HepG2 (cell line): ENCODE data around the gene WDR11. TPM values are rescaled to one million over a fixed set of nuclear protein-coding genes. Genes with fewer than 3 reads are reported as not detected.

Experiments
- ATAC-seq: fragments of 200-7000 bp; cut with Tn5 transposase; 3 replicates; pipeline ENCODE4 v1.9.1; 2020; ENCODE audit warnings: mild to moderate bottlenecking, moderate library complexity
- BruUV-seq: library from RNA; stranded (reverse); fragments of 400-500 nt; replicated peaks from 2 replicates; lab custom pipeline; 2021; lab: Mats Ljungman, UMichigan
- CTCF ChIA-PET: fragments of 300-600 bp; formaldehyde crosslinking; extraction: SDS; loops from one replicate; lab custom pipeline; 2021; ENCODE audit warnings: low total read pairs, inconsistent platforms, low intra/inter-chr PET ratio; lab: Yijun Ruan, JAX
- POLR2A ChIA-PET: fragments of 350-600 bp; sonication (Branson Sonifier 250); formaldehyde crosslinking; loops from one replicate; lab custom pipeline; 2020; ENCODE audit warnings: antibody characterized with exemption, inconsistent platforms; lab: Yijun Ruan, JAX
- DNase-seq: peaks from one replicate; pipeline ENCODE4 v3.0.0-alpha.2; 2015; ENCODE audit warnings: low spot score
- FAIRE-seq: peaks from 3 replicates; lab custom pipeline; 2011; peaks lifted over from hg19 to GRCh38; lab: Jason Lieb, UNC
- H2AFZ ChIP-seq: one replicate; pipeline ENCODE4 v1.6.1; 2011; ENCODE audit warnings: low read length, inconsistent platforms
- H3K27ac ChIP-seq: fragments of 300-600 bp; 3 replicates; pipeline ENCODE4 v1.8.0; 2011; ENCODE audit warnings: mixed run types, mild to moderate bottlenecking, mixed read lengths, low read length, inconsistent platforms; ENCODE audit not compliant: insufficient read depth; ENCODE audit errors: extremely low read length
- H3K27me3 ChIP-seq, 2 experiments: fragments of 200-600 bp in 1 of 2; 2 replicates in 1 of 2; 3 replicates in 1 of 2; pipeline versions ENCODE4 v1.6.0 to v1.8.0; 2011; ENCODE audit warnings: low read length in 2 of 2, mild to moderate bottlenecking in 2 of 2, moderate library complexity in 2 of 2, inconsistent platforms in 1 of 2; ENCODE audit not compliant: insufficient read depth in 2 of 2, control insufficient read depth in 1 of 2
- H3K36me3 ChIP-seq, 2 experiments: fragments of 200-600 bp in 1 of 2; replicated peaks in 1 of 2; 2 replicates in 1 of 2; 3 replicates in 1 of 2; pipeline versions ENCODE4 v1.5.1 to v1.8.0; 2011; ENCODE audit warnings: low read length in 2 of 2, inconsistent platforms in 1 of 2; ENCODE audit not compliant: insufficient read depth in 2 of 2, control insufficient read depth in 1 of 2
- H3K4me1 ChIP-seq: 2 replicates; pipeline ENCODE4 v1.5.1; 2012; ENCODE audit warnings: low read length, inconsistent platforms; ENCODE audit not compliant: insufficient read depth
- H3K4me2 ChIP-seq: 2 replicates; pipeline ENCODE4 v1.6.0; 2011; ENCODE audit warnings: low read depth, low read length, inconsistent platforms
- H3K4me3 ChIP-seq, 3 experiments: fragments of 200-600 bp in 1 of 3; sonication (generic), shearing (Covaris generic) in 1 of 3; replicated peaks in 1 of 3; 2 replicates each; pipeline ENCODE4 v1.5.1; 2011 to 2016; ENCODE audit warnings: low read length in 3 of 3, inconsistent platforms in 2 of 3, low read depth in 2 of 3, mild to moderate bottlenecking in 2 of 3, control low read depth in 1 of 3, mixed read lengths in 1 of 3; ENCODE audit not compliant: insufficient read depth in 1 of 3
- H3K79me2 ChIP-seq: one replicate; pipeline ENCODE4 v1.6.1; 2011; ENCODE audit warnings: low read length, inconsistent platforms; ENCODE audit not compliant: insufficient read depth
- H3K9ac ChIP-seq: 2 replicates; pipeline ENCODE4 v1.6.0; 2011; ENCODE audit warnings: mild to moderate bottlenecking, low read depth, low read length, inconsistent platforms; ENCODE audit not compliant: insufficient read depth
- H3K9me3 ChIP-seq: 2 replicates; pipeline ENCODE4 v1.5.1; 2012; ENCODE audit warnings: mild to moderate bottlenecking, low read length
- H4K20me1 ChIP-seq: 2 replicates; pipeline ENCODE4 v1.6.0; 2011; ENCODE audit warnings: inconsistent platforms, mild to moderate bottlenecking, low read length, moderate library complexity; ENCODE audit not compliant: insufficient read depth
- ATF7-NPFF ChIP-seq: sonication (generic); formaldehyde crosslinking; IDR thresholded peaks from 2 replicates; pipeline ENCODE4 v1.8.1; 2023; ENCODE audit warnings: mild to moderate bottlenecking, low read depth, missing genetic modification reagents, moderate library complexity
- CEBPG ChIP-seq: IDR thresholded peaks from 2 replicates; pipeline ENCODE4 v1.6.1; 2016
- ERF ChIP-seq: IDR thresholded peaks from 2 replicates; pipeline ENCODE4 v1.6.1; 2018; ENCODE audit warnings: missing biosample characterization, missing genetic modification reagents
- KLF9 ChIP-seq: IDR thresholded peaks from 2 replicates; pipeline ENCODE4 v1.6.1; 2016; ENCODE audit warnings: low read depth
- SMAD3 ChIP-seq: sonication (generic); formaldehyde crosslinking; IDR thresholded peaks from 2 replicates; pipeline ENCODE4 v1.4.0; 2020; ENCODE audit warnings: missing genetic modification reagents
- SP1 ChIP-seq, 2 experiments: fragments of 450-650 bp in 1 of 2; sonication (generic) in 1 of 2; formaldehyde crosslinking in 1 of 2; IDR thresholded peaks; 2 replicates each; pipeline versions ENCODE4 v1.4.0 to v1.6.1; 2016 to 2020; ENCODE audit warnings: missing genetic modification reagents in 1 of 2
- TBX2 ChIP-seq: sonication (generic); formaldehyde crosslinking; IDR thresholded peaks from 2 replicates; pipeline ENCODE4 v1.5.0; 2020; ENCODE audit warnings: missing genetic modification reagents, mild to moderate bottlenecking, borderline replicate concordance
- ZFP37 ChIP-seq: sonication (generic); formaldehyde crosslinking; IDR thresholded peaks from 2 replicates; pipeline ENCODE4 v1.4.0; 2020; ENCODE audit warnings: missing genetic modification reagents, borderline replicate concordance
- ZNF251 ChIP-seq: sonication (generic); formaldehyde crosslinking; IDR thresholded peaks from 2 replicates; pipeline ENCODE4 v1.9.0; 2021; ENCODE audit warnings: mild to moderate bottlenecking, missing genetic modification reagents
- ZNF451 ChIP-seq: sonication (generic); formaldehyde crosslinking; IDR thresholded peaks from 2 replicates; pipeline ENCODE4 v1.5.0; 2020; ENCODE audit warnings: mild to moderate bottlenecking, missing genetic modification reagents
- ZNF577 ChIP-seq: sonication (generic); formaldehyde crosslinking; IDR thresholded peaks from 2 replicates; pipeline ENCODE4 v1.4.0; 2020; ENCODE audit warnings: mild to moderate bottlenecking, low read depth, missing genetic modification reagents, borderline replicate concordance
- ZNF619 ChIP-seq: sonication (generic); formaldehyde crosslinking; IDR thresholded peaks from 2 replicates; pipeline ENCODE4 v1.4.0; 2020; ENCODE audit warnings: mild to moderate bottlenecking, missing genetic modification reagents
- ZNF747 ChIP-seq: sonication (generic); formaldehyde crosslinking; IDR thresholded peaks from 2 replicates; pipeline ENCODE4 v1.8.1; 2023; ENCODE audit warnings: missing genetic modification reagents, mild to moderate bottlenecking, borderline replicate concordance
- ZNF772 ChIP-seq: sonication (generic); formaldehyde crosslinking; IDR thresholded peaks from 2 replicates; pipeline ENCODE4 v1.5.0; 2020; ENCODE audit warnings: mild to moderate bottlenecking, missing genetic modification reagents
- WGBS: methylation state at CpG from one replicate; pipeline ENCODE4 v1.1.6; 2017; ENCODE audit warnings: low lambda C conversion rate; 5-methylcytosine and 5-hydroxymethylcytosine counted together
- in situ Hi-C: cut with HindIII; loops from 2 replicates; pipeline ENCODE4 v1.10.0; 2017; ENCODE audit warnings: low pct_unique_long_range_greater_than_20kb; ENCODE audit not compliant: extremely low pct_ligation_motif_present
- intact Hi-C: fragments of 100-400 bp; cut with micrococcal nuclease; formaldehyde crosslinking; loops from one replicate; pipeline ENCODE4 v1.10.0; 2022; ENCODE audit not compliant: unreplicated experiment
- polyA plus RNA-seq, 8 experiments: library from polyadenylated mRNA; depleted of rRNA in 3 of 8; stranded (reverse) in 7 of 8; unstranded in 1 of 8; fragments of >200 nt; fragmentation: Illumina TruSeq in 4 of 8; extraction: Trizol in 4 of 8; gene quantifications; 2 replicates each; pipeline versions ENCODE4 v1.2.1 to v1.2.3, GENCODE V29; 2011 to 2016; ENCODE audit warnings: low read depth in 4 of 8, missing spikeins in 1 of 8, mixed read lengths in 1 of 8; ENCODE audit not compliant: insufficient read depth in 1 of 8
- total RNA-seq, 5 experiments: library from RNA; depleted of rRNA; stranded (reverse); fragments of >200 nt; fragmentation: Illumina TruSeq; extraction: Trizol; gene quantifications; 2 replicates each; pipeline ENCODE4 v1.2.3, GENCODE V29; 2016; ENCODE audit warnings: low read depth in 1 of 5
- TF ChIP-seq, protein P1 (sequence below): sonication (generic); formaldehyde crosslinking; IDR thresholded peaks from 2 replicates; pipeline ENCODE4 v1.8.1; 2023; ENCODE audit warnings: missing genetic modification reagents, mild to moderate bottlenecking, borderline replicate concordance
- TF ChIP-seq, protein P2 (sequence below): sonication (generic); formaldehyde crosslinking; IDR thresholded peaks from 2 replicates; pipeline ENCODE4 v1.5.0; 2020; ENCODE audit warnings: mild to moderate bottlenecking, low read depth, missing genetic modification reagents, borderline replicate concordance
- TF ChIP-seq, protein P3 (sequence below): sonication (generic); IDR thresholded peaks from 2 replicates; pipeline ENCODE4 v1.6.1; 2016; ENCODE audit warnings: low read depth, borderline replicate concordance
- TF ChIP-seq, protein P4 (sequence below): sonication (generic); formaldehyde crosslinking; conservative IDR thresholded peaks from 2 replicates; pipeline ENCODE4 v1.8.0; 2022; ENCODE audit warnings: low read depth, missing genetic modification reagents
- TF ChIP-seq, protein P5 (sequence below): fragments of 450-650 bp; IDR thresholded peaks from 2 replicates; pipeline ENCODE4 v1.6.1; 2017; ENCODE audit warnings: mild to moderate bottlenecking

WDR11 gene
- total and polyA plus RNA-seq, 2 of the 13 experiments (the other 11 are each of a cell fraction or from before 2014, with no cell fraction given), result 38.0 to 45.2 TPM

DNA sequence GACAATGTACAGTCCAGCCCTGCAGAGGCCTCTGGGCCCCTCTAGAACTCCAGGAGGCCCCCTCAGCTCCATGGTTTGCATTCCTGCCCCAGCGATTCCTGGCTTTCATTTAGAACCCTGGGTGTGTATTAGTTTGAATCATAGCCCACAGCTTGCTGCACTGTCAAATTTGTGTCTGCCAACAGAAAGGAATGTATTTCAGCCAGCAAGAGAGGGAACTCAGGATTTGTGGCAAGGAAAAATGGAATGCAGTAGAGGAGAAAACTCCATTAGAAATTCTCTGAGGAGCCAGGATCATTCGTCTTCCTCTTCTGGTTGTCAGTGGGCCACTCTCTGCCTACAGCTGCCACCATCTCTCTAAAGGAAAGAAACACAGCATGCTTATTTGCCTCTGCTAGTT is 27.9 kb upstream of the WDR11 start:
- H3K27me3 ChIP-seq, result peaks cover 1 to 2% of the 10 kb centered on the region in 2 experiments; a peak in 2 of 5 replicates
- H3K27ac ChIP-seq, result no peak overlapping the region
- H3K4me1 ChIP-seq, result peaks cover 6% of the 10 kb centered on the region; the same call in 1 of the 2 replicates
- in situ Hi-C loops, result no loop called here
- H4K20me1 ChIP-seq, result no peaks in the 10 kb centered on the region
- H3K36me3 ChIP-seq, result no peaks in the 10 kb centered on the region
- no TSS peak for BruUV-seq
- no peaks in the 10 kb centered on the region for H3K79me2 ChIP-seq
- 39% methylated on average over 2 of the region's 2 CpGs for WGBS
- DNase-seq, result no peak
- no peaks in the 10 kb centered on the region for H3K9me3 ChIP-seq
- no peak for FAIRE-seq
- CTCF ChIA-PET, result no interaction called here
- H2AFZ ChIP-seq, result no peak overlapping the region
- no peak overlapping the region for H3K4me3 ChIP-seq
- TF ChIP-seq, protein P1, sequence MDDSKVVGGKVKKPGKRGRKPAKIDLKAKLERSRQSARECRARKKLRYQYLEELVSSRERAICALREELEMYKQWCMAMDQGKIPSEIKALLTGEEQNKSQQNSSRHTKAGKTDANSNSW (CRISPR knock-in tag), result no peak
- no peak for TF ChIP-seq ERF (CRISPR knock-in tag)
- TF ChIP-seq ZNF577 (CRISPR knock-in tag), result no peak
- no peak for TF ChIP-seq ZFP37
- TF ChIP-seq, protein P2, sequence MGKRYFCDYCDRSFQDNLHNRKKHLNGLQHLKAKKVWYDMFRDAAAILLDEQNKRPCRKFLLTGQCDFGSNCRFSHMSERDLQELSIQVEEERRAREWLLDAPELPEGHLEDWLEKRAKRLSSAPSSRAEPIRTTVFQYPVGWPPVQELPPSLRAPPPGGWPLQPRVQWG (CRISPR knock-in tag), result no peak
- no peak for TF ChIP-seq SMAD3 (CRISPR knock-in tag)
- TF ChIP-seq, protein P3, sequence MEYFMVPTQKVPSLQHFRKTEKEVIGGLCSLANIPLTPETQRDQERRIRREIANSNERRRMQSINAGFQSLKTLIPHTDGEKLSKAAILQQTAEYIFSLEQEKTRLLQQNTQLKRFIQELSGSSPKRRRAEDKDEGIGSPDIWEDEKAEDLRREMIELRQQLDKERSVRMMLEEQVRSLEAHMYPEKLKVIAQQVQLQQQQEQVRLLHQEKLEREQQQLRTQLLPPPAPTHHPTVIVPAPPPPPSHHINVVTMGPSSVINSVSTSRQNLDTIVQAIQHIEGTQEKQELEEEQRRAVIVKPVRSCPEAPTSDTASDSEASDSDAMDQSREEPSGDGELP, result no peak
- no peak for TF ChIP-seq ZNF747 (CRISPR knock-in tag)
- TF ChIP-seq ZNF772 (CRISPR knock-in tag), result no peak
- TF ChIP-seq ZNF451 (CRISPR knock-in tag), result no peak
- no peak for TF ChIP-seq KLF9
- no peak for TF ChIP-seq ATF7-NPFF (CRISPR knock-in tag)
- TF ChIP-seq, protein P4, sequence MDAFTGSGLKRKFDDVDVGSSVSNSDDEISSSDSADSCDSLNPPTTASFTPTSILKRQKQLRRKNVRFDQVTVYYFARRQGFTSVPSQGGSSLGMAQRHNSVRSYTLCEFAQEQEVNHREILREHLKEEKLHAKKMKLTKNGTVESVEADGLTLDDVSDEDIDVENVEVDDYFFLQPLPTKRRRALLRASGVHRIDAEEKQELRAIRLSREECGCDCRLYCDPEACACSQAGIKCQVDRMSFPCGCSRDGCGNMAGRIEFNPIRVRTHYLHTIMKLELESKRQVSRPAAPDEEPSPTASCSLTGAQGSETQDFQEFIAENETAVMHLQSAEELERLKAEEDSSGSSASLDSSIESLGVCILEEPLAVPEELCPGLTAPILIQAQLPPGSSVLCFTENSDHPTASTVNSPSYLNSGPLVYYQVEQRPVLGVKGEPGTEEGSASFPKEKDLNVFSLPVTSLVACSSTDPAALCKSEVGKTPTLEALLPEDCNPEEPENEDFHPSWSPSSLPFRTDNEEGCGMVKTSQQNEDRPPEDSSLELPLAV (CRISPR knock-in tag), result no peak
- TF ChIP-seq SP1 (IDR thresholded peaks at IDR 0.05), result no peak
- TF ChIP-seq SP1 (CRISPR knock-in tag; IDR thresholded peaks at IDR 0.05), result no peak
- TF ChIP-seq ZNF619, result no peak
- TF ChIP-seq CEBPG (CRISPR knock-in tag), result no peak
- TF ChIP-seq, protein P5, sequence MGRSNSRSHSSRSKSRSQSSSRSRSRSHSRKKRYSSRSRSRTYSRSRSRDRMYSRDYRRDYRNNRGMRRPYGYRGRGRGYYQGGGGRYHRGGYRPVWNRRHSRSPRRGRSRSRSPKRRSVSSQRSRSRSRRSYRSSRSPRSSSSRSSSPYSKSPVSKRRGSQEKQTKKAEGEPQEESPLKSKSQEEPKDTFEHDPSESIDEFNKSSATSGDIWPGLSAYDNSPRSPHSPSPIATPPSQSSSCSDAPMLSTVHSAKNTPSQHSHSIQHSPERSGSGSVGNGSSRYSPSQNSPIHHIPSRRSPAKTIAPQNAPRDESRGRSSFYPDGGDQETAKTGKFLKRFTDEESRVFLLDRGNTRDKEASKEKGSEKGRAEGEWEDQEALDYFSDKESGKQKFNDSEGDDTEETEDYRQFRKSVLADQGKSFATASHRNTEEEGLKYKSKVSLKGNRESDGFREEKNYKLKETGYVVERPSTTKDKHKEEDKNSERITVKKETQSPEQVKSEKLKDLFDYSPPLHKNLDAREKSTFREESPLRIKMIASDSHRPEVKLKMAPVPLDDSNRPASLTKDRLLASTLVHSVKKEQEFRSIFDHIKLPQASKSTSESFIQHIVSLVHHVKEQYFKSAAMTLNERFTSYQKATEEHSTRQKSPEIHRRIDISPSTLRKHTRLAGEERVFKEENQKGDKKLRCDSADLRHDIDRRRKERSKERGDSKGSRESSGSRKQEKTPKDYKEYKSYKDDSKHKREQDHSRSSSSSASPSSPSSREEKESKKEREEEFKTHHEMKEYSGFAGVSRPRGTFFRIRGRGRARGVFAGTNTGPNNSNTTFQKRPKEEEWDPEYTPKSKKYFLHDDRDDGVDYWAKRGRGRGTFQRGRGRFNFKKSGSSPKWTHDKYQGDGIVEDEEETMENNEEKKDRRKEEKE, result no peak
- TF ChIP-seq TBX2, result no peak
- no peak for TF ChIP-seq ZNF251
- no peak for ATAC-seq
- no peak overlapping the region for H3K4me2 ChIP-seq
- H3K9ac ChIP-seq, result no peak overlapping the region
- intact Hi-C loops, result no loop called here
- POLR2A ChIA-PET, result no interaction called here
